Activated CD4-positive, alpha-beta T cell treated with anti-CD3 and anti-CD28 coated beads for 48 hours (primary cell): ENCODE data around the gene EFNA5.

Source experiments
- DNase-seq: peaks from one replicate; pipeline ENCODE4 v3.0.0-alpha.2; 2020

The EFNA5 gene

DNA sequence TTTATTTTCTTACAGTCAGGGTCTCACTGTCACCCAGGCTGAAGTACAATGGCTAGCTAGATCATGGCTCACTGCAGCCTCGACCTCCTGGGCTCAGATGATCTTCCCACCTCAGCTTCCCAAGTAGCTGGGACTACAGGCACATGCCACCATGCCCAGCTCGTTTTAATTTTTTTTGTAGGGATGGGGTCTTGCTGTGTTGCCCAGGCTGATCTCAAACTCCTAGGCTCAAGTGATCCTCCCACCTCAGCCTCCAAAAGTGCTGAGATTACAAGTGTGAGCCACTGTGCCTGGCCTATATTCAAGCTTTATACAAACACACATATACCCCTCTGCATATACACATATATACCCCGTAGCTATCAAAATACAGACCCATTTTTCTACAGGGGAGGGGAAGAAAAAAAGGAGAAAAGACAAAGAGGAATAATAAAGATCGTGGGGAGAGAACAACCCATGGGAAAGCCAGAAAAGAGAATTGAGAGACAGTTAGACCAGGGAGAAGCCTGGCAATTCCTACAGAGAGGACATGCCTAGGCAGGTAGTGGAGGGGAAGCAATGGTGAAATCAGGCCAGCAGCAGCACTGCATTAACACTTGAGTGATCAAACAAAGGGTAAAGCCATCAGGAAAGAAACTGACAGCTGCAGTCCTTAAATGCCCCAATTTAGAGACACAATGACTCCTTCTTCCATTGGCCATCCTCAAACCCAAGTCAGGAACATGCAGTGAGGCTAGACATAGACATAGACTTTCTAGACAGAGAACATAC, 102.7 kb downstream of the EFNA5 start:
- no peak for DNase-seq

DNA sequence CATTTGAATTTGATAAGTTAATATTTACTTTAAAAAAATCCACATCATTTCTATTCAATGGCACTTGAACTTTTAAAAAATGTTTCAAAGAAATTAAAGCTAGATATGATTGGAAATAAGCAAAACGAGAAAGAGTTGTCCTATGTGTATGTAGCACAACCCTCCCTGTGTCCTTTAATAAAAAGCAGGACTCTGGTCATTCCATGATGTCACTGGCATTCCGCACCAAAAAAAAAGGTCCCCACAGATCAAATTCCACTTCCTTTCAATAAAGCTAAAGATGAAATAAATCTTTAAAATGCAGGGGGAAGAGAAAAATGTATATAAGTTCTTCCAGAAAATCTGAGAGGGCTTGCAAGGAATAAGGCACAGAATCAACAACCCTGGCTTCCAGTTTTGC, 103.8 kb downstream of the EFNA5 start:
- no peak for DNase-seq

DNA sequence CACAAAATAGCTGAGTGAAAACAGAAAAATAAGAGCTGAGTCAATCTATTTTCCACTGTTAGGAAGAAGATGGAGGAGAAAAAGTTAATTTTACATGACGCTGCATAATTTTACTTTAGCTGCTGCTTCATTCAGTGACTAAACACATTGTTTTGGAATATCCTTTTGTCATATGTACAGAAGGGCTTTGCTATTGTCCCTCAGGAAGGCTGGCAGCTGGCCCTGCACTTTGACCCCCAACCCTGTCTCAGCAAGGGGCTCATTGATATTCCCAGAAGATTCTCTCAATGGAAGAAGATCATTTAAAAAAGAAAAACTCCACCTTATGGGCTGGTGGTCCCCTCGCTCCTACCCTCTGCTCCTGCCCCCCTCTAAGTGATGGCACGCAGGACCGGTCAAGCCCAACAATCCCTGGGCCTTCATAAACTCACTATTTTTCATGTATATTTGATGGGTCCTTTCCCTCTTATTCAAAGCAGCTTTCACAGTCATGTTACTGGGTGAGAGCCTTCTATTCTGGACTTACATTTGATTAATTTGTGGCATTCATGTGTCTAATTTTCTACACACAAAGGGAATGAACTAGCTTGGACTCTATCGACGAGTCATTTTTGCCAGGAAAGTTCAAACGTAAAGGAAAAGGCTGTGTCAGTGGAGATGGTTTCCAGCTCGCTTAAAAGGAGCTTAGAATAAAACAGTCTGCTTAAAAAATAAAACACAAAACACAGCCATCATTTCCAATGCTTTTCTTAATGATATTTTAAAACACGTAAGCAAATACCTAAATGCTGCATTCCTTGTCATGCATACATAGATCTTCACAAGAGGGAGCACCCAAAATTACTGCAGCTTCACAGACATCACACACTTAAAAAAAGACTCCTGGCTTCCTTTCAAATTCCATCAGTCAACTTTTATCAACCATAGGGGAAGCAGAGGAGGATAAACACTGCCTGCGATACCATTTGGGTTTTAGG, 104.7 kb downstream of the EFNA5 start:
- DNase-seq: no peak

DNA sequence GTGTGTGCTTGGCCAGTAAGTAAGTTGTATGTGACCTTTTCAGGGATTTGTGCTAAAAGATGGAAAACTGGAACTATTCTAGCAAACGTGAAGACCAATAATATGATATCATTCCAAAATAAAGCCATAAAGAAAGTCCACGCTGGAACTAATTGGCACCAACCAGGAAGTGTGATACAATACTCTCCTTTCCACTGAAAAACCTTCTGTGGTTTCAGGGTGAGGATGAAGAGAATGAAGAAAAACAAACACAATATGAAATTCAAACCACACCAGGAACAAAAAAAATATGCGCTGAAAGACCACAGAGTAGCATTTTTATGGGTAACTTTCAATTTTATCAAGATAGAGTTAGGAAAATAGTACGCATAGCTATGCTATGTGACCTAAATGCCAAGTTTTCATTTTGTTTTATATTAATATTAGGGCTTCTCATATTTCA, 105.8 kb downstream of the EFNA5 start:
- DNase-seq: no peak

DNA sequence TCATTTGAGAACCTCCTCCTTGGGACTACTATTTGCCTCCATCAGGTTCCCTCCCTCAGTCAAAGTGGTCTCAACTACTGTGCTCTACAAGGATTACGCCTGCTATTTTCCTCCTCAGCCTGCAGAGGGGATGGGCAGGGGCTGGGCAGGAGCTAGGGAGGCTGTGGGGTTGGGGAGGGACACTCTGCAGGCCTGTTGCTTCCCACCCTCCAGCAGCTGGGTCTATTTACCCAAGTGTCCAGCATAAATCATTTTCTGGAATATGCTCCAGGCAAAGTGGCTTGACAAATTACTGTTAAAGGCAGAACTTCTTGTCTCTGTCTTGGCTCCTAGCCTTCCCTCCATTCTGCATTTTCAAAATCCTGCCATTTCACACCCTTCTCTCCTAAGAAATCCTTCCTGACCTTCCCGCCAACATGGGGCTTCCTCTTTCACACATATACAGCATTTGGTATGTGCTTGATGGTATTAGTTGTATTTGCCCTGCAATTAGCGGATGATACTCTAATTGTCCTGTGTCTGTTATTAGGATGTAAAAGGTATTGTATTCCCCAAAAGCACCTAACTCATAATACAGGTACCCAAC, 106.7 kb downstream of the EFNA5 start:
- no peak for DNase-seq

DNA sequence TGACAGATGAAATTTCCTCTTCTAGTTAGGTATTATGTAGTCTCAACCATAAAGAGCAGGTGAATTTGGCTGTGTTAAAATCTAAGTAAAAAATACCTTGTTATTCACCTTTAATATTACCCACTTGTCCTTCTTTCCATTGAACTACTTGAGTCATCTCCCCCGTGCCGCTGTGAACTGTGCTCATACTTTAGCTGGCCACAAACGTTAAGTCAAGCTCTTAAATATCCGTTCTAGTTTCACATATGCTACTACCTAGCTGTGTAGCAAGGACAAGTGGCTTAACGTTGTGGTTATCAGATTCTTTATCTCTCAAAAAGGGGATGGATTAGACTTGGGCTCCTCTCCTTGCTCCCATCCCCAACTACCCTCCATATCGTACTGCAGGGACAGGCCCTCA, 110.4 kb downstream of the EFNA5 start:
- DNase-seq: no peak

DNA sequence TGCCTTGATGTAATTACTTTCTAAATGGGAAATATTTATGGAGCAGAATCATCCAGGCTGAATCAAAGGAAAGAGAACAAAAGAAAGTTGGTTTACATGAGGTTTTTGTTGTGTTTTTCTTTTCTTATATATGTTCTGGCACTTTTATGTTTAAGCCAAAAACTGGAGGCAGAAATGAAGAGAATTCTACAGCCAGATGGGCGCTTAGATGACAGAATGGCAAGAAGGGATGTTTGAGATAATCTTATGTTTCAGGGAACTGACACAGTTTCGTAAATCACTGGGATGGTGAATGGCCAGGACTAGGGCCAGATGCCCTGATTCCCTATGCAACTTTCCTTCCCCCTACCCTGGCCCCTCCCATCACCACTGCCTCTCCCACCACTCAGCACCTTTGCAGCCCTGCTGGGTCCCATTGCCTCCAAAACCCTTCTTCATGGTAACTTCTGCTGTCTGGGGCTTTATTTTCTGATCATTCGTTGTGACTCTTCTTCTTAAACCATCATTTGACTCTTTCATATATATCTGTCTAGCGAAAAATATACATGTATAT, 111.8 kb downstream of the EFNA5 start:
- no peak for DNase-seq

DNA sequence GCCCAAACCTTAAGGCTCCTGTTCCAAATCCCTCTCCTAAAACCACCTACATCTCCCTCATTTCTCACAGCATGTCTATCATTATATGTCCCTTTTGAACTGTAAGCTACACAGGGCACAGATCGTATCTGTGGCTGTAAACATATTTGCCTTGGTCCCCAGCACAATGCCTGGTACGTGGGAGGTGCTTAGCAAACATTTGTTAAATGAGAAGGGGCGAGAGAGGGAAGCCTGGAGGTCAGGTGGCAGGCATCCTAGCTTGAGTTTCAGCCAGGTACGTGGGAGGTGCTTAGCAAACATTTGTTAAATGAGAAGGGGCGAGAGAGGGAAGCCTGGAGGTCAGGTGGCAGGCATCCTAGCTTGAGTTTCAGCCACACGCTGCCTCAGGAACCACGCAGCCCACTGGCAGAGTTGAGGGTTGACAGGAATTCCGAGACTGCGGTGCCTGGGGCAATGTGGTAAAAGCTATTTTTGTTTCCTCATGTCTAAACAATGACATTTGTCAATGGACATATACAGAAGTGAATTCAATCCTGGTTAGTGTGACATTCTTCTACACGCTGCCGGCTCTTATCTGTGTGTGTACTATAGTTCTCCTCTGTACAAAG, 113.6 kb downstream of the EFNA5 start:
- DNase-seq: no peak

DNA sequence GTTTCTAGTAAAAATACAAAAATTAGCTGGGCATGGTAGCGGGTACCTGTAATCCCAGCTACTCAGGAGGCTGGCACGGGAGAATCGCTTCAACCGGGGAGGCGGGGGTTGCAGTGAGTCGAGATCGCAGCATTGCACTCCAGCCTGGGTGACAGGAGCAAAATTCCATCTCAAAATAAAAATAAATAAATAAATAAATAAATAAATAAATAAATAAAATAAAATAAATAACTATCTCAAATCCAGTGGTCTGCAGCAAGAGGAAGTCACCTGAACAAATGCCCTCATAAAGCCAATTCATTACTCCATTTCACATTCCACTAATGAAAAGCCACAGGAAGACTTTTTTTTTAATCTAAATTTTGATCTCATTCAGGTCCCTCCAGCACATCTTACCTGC, 114.2 kb downstream of the EFNA5 start:
- no peak for DNase-seq

DNA sequence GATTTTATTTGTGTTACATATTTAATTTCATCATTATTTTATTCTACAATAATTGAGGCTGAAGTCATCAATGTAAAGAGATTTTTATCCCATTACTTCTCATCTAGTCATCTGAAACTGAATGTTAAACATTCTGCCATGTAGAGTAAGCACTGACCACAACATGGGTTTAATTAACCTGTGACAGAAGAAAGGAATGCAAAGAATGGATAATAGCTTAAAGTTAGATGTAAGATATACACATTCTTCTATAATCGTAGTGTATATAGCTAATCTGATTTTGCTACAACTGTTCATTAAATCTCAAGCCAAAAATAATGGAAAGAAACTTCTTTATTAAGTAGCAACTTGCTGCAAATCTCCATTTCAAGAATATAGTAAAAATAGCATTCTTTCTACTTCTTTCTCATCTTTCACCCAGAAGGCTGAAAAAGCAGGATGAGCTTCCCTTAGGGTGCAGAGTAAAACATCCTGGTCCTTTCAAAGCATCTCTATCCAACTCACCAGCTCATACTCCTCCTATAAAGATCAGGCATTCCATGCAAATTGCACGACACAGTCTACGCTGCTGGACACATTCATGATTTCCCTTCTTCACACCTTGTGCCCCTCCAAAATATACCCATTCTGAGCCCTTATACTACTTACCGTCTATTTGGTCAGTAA, 115.2 kb downstream of the EFNA5 start:
- DNase-seq: no peak

DNA sequence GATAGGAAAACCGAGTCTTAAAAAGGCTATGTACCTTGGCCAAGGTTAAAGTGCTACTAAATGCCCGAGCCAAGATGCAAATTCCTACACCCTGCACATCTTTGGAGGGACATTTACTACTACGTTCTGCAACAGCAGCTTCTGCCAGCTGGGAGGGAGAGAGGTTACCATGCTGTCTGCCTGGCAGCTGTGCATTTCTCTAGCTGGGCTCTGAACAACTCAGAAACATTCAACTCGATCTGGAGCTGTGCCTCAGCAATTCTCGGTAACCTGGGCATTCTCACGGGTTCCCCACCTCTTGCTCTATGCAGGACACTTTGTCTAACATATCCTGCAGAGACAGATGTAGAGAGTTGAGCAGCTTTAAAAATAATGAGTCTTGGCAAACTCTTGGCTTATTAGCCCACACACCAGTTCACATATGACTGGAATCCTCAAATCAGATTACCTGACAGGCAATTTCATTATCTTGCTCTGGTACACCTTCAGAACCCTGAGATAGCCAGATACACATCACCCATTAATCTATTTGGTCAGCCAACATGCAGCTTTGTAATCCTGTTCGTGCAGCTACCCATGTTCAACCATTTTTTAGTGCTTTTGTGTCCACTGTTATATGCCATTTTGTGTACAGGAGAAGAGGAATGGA, 115.8 kb downstream of the EFNA5 start:
- no peak for DNase-seq

DNA sequence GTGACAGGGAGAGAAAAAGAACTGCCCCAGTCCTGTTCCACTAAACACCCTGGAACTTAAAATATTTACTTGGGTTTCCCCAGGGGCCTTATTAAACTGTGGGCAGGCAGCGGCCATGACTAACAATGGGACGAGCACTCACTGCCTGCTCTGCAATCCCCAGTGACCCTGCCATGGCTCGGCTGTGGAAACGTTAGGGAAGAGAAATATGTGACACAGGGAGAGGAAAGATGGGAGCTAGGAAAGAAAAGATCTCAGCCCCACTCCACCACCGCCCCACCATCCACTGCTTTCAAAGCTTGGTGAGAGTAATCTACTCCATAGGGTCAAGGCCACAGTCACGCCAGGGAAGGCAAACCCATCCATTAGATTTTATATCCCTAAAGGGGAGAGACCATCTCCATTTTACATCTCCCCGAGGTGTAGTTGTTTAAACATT, 117.6 kb downstream of the EFNA5 start:
- DNase-seq: no peak

DNA sequence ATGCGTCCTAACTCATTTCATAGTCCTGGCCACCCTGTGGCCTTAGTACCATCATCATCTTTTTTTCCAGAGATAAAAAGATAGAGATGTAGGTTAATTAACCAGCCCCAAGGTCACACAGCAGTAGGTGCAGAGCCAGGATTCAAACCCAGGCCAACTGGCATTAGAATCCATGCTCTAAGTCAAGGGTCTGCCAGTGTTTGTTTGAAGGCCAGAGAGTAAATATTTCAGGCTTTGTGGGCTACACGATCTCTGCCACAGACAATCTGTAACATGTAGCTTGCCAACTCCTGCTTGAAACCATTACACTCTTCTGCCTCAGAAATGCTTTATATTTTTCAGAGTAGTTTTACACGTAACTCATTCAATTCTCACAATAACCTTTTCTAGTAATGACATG, 119.6 kb downstream of the EFNA5 start:
- no peak for DNase-seq

DNA sequence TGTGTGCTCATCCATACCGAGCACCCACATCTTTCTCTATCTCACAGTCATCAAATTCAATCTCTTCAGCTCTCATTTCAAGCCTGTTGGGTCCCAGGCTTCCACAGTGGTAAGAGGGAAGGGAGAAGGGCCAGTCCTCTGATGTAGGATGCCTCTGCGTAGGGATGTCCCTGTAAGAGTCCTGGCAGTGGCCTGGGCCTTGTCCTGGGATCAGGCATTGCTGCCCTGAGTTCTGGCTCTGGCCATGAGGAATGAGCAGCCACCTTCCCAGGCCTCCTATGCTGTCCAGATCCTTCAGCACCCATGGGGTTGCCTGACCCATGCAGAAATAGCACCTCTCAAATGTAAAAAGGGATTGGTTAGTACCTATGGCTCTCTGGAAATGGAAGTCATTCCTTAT, 121.2 kb downstream of the EFNA5 start:
- no peak for DNase-seq

DNA sequence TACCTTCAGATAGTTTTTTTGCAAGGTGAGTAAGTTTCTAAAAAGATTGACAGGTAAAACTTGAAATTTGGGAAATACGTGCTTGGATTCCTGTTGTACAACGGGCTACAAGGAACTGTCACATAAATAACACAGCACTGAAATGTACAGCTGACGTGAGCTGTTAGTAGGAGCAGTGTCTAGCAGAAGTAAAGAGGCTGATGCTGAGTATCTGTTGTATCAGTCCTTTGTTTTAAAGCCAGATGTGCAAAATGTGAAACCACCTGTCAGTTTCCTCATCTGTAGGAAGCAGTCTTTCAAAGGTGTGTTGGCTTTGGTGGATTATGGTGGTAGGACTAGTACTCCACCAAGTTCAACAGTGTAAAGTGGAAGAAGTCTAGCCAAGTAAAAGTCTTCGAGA, 122.3 kb downstream of the EFNA5 start:
- DNase-seq: no peak

DNA sequence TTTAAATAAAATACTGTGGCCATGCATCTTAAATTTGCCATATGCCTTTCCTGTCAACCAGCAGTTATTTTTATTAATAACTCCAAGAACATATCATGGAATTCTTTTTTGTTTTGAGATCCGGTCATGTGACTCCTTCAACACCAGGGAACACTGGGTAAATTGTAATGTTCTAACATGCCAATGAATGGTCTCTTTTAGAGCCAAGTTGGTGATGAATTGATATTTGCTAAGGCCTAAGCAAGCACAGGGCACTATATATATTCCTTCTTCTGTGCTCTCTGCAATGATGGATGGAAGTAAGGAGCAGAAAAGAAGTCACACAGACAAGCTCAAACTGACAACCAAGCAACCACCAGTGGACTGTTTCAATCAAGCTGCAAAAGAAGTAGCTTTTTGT, 124.0 kb downstream of the EFNA5 start:
- no peak for DNase-seq

DNA sequence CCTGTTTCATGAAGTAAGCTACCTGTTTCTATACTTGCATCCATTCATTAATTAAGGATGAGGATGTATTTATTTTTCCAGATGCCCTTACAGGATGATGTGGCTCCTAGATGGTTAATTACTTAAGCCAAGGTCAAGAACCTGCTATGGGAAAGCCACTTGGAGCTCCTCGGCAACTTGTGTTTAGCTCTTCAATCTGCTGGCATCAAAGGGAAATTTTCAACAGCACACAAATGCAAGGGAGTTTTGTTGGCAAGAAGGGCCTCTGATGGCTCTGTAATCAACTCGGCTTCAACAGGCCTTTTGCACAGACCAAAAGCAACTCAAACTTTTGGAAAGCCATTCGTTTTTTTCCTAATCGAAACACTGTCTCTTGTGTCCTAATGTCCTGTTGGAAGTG, 125.3 kb downstream of the EFNA5 start:
- no peak for DNase-seq

DNA sequence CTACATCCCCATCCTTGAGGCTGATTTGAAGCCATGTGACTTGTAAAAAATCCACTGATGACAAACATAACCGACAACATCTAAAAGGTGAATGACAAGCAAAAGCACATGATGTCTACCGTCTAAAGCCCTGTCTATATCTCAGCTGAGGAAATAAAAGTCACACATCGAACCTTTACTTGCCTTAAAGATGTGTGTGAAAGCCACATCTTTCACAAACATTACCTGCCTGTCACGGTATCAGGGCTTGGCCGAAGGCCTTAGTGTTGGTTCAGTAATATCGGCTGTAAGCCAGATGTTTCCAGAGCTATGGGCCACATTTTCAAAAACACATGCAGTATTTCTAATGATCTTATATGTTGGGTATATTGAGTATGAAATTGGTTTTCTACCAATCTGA, 125.8 kb downstream of the EFNA5 start:
- no peak for DNase-seq

DNA sequence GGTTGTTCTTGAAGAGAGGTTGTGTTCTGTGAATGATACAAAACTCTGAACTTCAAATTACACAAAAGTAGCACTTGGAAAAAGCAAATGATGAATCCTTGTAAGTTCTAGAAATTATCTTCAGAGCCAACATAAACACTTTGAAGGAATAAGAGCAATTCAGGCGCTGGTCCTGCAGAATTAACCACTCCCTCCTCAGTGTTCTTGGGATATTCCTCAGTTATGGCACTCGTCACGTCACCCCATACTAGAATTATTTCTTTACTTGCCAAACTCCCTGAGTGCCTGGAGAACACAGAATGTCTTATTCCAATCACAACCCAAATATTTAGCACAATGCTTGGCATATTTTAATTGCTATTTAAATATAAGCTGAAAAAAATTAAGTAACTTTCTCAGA, 126.3 kb downstream of the EFNA5 start:
- no peak for DNase-seq

DNA sequence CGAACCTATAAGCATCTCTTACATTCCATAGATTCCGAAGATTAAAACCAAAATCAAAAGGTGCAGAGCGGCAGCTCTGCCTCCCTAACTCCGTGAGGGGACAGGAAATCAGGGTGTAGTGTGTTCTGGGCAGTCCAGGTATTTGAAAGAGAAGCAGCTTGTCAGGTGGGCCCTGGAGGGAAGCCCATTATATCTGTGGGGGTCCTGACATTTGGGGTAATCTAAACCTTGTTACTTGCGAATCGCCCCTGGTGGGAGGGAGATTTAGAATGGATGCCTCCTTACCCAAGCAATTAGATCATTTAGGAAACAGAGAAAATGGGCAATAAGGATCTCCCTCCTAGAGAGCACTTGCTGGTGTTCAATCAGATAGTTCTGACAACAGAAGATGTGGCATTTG, 126.9 kb downstream of the EFNA5 start:
- DNase-seq: no peak

DNA sequence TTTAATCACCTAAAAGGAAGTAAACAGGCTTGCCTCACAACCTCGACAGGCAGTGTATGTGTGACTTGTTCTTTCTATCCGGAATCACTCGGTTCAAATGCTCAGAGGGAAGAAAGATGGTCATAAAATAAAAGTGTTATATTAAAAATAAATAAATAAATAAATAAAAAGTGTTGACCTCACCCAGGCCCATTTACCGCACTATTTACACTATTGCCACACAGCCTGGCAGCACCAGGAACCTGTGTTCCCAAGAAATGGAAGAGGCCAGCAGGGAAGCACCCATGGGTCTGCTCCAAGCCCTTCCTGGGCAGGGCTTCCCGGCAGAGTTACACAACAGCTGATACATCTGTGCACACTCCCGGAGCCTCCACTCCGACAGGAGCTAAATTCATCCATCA, 127.9 kb downstream of the EFNA5 start:
- DNase-seq: no peak

DNA sequence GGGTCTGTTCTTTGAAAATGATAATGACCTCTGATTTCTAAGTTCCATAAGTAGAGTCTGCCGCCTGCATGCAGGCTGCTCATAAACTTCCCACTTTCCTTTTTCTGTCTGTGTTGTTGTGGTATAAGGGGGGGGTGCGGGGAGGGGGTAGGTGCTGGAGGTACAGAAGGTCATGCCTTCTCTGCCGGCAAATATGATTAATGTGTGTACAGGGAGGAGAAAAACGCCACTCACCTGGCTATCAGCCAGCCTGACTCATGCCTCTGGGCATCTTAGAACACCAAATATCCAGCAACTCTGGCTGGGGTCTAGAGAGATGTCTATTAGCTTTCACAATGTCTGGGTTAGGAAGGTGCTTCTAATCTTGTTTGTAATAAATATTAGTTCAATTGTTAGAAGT, 128.3 kb downstream of the EFNA5 start:
- DNase-seq: no peak
